ENCODE results near the gene BBS5.

DNA sequence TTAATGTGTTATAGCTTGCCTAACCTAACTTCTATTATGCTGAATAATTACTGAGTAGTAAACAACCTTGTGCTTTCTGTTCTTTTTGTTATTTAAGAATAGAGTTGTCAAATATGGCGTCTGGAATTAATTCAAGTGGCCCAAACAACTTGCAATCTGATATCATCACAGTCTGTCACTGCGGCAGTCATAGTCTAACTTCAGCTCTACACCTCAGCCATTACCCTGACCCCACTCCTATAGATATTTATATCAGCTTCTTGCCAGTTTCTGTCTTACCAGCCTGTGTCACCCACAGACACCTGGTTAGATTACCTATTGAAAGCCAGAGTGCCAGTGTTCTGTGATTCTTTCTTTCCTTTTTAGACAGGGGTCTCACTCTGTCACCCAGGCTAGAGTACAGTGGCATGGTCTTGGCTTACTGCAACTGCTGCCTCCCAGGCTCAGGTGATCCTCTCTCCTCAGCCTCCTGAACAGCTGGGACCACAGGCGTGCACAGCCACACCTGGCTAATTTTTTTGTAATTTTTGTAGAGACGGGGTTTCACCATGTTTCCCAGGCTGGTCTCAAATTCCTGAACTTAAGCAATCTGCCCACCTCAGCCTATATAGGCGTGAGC is 16.1 kb downstream of the BBS5 start:
- TF ChIP-seq, protein P1, sequence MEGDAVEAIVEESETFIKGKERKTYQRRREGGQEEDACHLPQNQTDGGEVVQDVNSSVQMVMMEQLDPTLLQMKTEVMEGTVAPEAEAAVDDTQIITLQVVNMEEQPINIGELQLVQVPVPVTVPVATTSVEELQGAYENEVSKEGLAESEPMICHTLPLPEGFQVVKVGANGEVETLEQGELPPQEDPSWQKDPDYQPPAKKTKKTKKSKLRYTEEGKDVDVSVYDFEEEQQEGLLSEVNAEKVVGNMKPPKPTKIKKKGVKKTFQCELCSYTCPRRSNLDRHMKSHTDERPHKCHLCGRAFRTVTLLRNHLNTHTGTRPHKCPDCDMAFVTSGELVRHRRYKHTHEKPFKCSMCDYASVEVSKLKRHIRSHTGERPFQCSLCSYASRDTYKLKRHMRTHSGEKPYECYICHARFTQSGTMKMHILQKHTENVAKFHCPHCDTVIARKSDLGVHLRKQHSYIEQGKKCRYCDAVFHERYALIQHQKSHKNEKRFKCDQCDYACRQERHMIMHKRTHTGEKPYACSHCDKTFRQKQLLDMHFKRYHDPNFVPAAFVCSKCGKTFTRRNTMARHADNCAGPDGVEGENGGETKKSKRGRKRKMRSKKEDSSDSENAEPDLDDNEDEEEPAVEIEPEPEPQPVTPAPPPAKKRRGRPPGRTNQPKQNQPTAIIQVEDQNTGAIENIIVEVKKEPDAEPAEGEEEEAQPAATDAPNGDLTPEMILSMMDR (IDR thresholded peaks at IDR 0.05 in 8 of 11, conservative IDR thresholded peaks at IDR 0.05 in 3 of 11): no peak
- no peak for TF ChIP-seq POLR2AphosphoS5 (IDR thresholded peaks at IDR 0.05)
